Vagina (tissue), 2 donors: Measurements from ENCODE around the gene CCDC148.

Experiments used
- CTCF ChIP-seq, 3 experiments: fragments of 450-650 bp in 2 of 3; fragments of 200-600 bp in 1 of 3; sonication (generic) in 1 of 3; IDR thresholded peaks; one replicate each; pipeline ENCODE4 v1.5.1; 2017 to 2019; ENCODE audit warnings: antibody characterized with exemption in 3 of 3, mild to moderate bottlenecking in 2 of 3, moderate library complexity in 2 of 3
- POLR2A ChIP-seq, 2 donors: fragments of 450-650 bp; IDR thresholded peaks; one replicate each; pipeline ENCODE4 v1.6.1; 2017; ENCODE audit warnings: antibody characterized with exemption in 2 of 2, mild to moderate bottlenecking in 2 of 2, moderate library complexity in 2 of 2

DNA sequence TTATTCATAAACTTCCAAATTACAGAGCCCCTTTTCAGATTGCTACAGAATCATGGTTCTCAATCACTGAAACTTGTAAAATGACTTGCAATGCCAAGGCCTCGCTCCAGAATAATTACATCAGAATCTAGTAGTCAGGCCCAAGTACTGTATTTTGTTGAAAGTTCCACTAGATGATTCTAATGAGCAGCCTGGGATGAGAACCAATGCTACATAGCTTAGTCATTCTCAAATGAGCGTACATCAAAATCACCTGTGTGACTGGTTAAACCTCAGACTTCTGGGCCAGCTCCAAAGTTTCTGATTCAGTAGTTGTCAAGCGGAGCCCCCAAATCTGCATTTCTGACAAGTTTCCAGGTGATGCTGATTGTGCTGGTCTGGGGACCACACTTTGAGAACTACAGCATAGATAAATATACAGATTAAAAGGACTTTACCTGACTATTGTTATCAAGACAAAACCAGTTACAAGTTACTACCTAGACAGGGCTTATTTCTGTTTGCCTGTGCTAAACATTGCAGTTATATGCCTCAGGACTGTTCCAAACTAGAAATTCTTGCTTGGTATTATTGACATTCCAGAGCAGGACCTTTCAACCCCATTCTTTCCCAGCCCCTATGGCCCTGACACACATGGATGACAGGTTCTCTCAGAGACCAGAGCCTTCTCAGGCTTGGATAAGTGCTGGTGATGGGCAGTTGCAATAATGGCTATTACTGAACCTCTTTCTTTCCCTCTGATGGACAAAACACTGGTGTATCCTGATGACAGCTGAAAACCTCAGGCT lies 271.8 kb downstream of the CCDC148 start:
- TF ChIP-seq CTCF (IDR thresholded peaks at IDR 0.05), result no peak
- no peak for TF ChIP-seq POLR2A (IDR thresholded peaks at IDR 0.05)
